ENCODE results near the gene KIF5C. TPM values are rescaled to one million over a fixed set of nuclear protein-coding genes. Genes with fewer than 3 reads are reported as not detected.

The KIF5C gene
- total RNA-seq, 1 experiment from 2014 or later, result 0.21 TPM

DNA sequence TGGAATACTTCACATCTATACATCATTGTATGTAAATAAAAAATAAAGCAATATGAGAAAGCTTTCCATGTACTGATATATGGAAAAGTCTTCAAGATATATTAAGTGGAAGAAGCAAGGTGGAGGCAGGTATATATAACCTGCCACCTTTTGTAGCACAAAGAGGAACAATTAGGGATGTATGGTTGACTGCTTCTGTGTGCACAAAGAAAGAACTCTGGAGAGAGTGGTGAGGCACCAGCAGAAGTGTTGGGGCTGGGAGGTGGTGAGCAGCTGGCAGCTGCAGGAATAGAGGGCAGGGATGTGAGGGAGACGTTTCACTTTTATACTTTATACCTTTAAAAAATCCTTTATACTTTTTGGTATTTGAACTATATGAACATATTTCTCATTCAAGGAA is 26.1 kb downstream of the KIF5C start:
- BruUV-seq (replicated peaks), result no TSS peak
- POLR2A ChIA-PET, result no interaction called here
- TF ChIP-seq, protein P1, sequence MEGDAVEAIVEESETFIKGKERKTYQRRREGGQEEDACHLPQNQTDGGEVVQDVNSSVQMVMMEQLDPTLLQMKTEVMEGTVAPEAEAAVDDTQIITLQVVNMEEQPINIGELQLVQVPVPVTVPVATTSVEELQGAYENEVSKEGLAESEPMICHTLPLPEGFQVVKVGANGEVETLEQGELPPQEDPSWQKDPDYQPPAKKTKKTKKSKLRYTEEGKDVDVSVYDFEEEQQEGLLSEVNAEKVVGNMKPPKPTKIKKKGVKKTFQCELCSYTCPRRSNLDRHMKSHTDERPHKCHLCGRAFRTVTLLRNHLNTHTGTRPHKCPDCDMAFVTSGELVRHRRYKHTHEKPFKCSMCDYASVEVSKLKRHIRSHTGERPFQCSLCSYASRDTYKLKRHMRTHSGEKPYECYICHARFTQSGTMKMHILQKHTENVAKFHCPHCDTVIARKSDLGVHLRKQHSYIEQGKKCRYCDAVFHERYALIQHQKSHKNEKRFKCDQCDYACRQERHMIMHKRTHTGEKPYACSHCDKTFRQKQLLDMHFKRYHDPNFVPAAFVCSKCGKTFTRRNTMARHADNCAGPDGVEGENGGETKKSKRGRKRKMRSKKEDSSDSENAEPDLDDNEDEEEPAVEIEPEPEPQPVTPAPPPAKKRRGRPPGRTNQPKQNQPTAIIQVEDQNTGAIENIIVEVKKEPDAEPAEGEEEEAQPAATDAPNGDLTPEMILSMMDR (IDR thresholded peaks at IDR 0.05; ENCODE audit: unreplicated experiment), result no peak
- H3K36me3 Mint-ChIP-seq (ENCODE audit: insufficient read depth, unreplicated experiment), result no peaks in the 10 kb centered on the region
- H3K4me1 Mint-ChIP-seq (ENCODE audit: insufficient read depth, unreplicated experiment), result no peaks in the 10 kb centered on the region
- intact Hi-C loops (cut with micrococcal nuclease), result no loop called here
- CTCF ChIA-PET, result interaction anchor here (0.6 kb wide), 1 partner anchor 41 kb away, joined by 5 read pairs; no protein-coding TSS in a partner anchor
- peaks cover 27% of the 10 kb centered on the region for H3K27me3 Mint-ChIP-seq (ENCODE audit: insufficient read depth, unreplicated experiment)
- H3K9me3 Mint-ChIP-seq (ENCODE audit: unreplicated experiment), result no peaks in the 10 kb centered on the region
- H3K27ac Mint-ChIP-seq (ENCODE audit: low read depth, unreplicated experiment), result no peak overlapping the region
- H3K4me3 Mint-ChIP-seq (ENCODE audit: unreplicated experiment), result no peak overlapping the region
- no peak for DNase-seq (ENCODE audit: unreplicated experiment)

DNA sequence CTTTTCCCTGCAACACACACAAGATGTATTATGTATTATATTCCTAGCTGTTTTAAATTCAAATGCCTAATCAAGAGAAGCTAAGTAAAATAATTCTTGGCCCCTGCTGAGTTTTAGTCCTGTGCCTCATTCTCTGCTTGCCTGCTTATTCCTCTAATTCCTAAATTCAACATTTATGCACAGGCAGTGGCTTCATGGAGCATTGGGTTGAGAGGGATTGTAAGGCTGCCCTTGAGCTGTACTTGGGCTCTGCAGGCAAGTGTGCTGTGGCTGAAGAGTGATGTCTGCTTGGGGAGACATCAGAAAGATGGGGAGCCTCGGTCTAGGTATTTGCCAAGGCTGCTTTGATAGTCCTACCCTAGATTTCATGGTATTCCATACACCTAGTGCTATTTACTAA is 27.8 kb downstream of the KIF5C start:
- intact Hi-C loops (cut with micrococcal nuclease), result no loop called here
- H3K27me3 Mint-ChIP-seq (ENCODE audit: insufficient read depth, unreplicated experiment), result peaks cover 27% of the 10 kb centered on the region
- no peak for DNase-seq (ENCODE audit: unreplicated experiment)
- no peaks in the 10 kb centered on the region for H3K9me3 Mint-ChIP-seq (ENCODE audit: unreplicated experiment)
- TF ChIP-seq, protein P1 (IDR thresholded peaks at IDR 0.05; ENCODE audit: unreplicated experiment), result no peak
- H3K4me1 Mint-ChIP-seq (ENCODE audit: insufficient read depth, unreplicated experiment), result no peaks in the 10 kb centered on the region
- BruUV-seq (replicated peaks), result no TSS peak
- no peaks in the 10 kb centered on the region for H3K36me3 Mint-ChIP-seq (ENCODE audit: insufficient read depth, unreplicated experiment)
- no peak overlapping the region for H3K4me3 Mint-ChIP-seq (ENCODE audit: unreplicated experiment)
- H3K27ac Mint-ChIP-seq (ENCODE audit: low read depth, unreplicated experiment), result no peak overlapping the region
- POLR2A ChIA-PET, result no interaction called here
- CTCF ChIA-PET, result interaction anchor here (0.6 to 0.9 kb wide), 2 partner anchors 9 to 783 kb away, joined by 3 read pairs; no protein-coding TSS in a partner anchor

DNA sequence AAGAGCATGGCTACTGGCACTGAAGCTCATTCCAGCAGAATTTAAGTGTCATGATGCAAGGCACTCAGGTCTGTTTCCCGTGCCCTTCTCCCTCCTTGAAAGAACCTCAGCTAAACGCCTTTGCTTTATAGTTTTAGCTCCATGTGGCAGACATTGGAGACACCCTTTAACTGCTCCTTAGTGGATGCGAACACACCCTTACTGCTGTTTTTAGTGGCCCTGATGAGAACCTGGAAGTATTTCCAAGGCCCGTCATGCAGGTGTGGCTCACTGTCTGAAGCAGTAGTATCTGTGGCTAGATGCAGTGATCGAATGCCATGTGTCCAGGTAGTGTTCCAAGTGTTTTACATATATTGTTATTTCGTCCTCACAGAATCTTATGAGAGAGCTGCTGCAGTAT is 28.3 kb downstream of the KIF5C start:
- BruUV-seq (replicated peaks), result no TSS peak
- CTCF ChIA-PET, result interaction anchor here (0.6 to 0.9 kb wide), 2 partner anchors 9 to 784 kb away, joined by 3 read pairs; no protein-coding TSS in a partner anchor
- H3K4me1 Mint-ChIP-seq (ENCODE audit: insufficient read depth, unreplicated experiment), result no peaks in the 10 kb centered on the region

DNA sequence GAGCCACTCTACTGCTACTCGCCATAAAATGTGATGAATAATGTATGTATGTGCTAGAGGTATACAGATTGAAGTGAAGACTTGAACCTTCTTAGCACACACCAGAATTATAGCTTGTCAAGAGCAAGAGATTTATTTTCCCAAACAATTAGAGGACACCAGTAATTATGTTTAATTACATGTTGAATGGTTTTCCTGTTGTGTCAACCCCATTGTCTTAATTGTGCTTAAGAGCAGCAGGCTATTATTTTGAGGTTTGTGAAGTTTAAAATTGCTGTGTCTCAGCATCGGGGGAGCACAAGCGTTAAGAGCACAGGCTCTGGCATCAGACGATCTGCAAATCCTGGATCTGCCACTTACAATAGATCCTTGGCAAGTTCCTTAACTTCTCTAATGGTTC is 29.0 kb downstream of the KIF5C start:
- Mint-ChIP-seq H3K36me3 (ENCODE audit: insufficient read depth, unreplicated experiment) (no peaks in the 10 kb centered on the region), H3K27me3 (ENCODE audit: insufficient read depth, unreplicated experiment) (peaks cover 17% of the 10 kb centered on the region), H3K27ac (ENCODE audit: low read depth, unreplicated experiment) (no peak overlapping the region), H3K9me3 (ENCODE audit: unreplicated experiment) (no peaks in the 10 kb centered on the region), H3K4me3 (ENCODE audit: unreplicated experiment) (no peak overlapping the region), H3K4me1 (ENCODE audit: insufficient read depth, unreplicated experiment) (no peaks in the 10 kb centered on the region)
- POLR2A ChIA-PET, result interaction anchor here (0.5 kb wide), 1 partner anchor 10 kb away, joined by 4 read pairs; no protein-coding TSS in a partner anchor
- intact Hi-C loops (cut with micrococcal nuclease), result no loop called here
- no TSS peak for BruUV-seq (replicated peaks)
- CTCF ChIA-PET, result no interaction called here
- TF ChIP-seq, protein P1 (IDR thresholded peaks at IDR 0.05; ENCODE audit: unreplicated experiment), result no peak
- no peak for DNase-seq (ENCODE audit: unreplicated experiment)

More for the DNA sequence above, 28.3 kb downstream of the KIF5C start:
- Mint-ChIP-seq H3K4me3 (ENCODE audit: unreplicated experiment) (no peak overlapping the region), H3K27me3 (ENCODE audit: insufficient read depth, unreplicated experiment) (peaks cover 22% of the 10 kb centered on the region), H3K27ac (ENCODE audit: low read depth, unreplicated experiment) (no peak overlapping the region), H3K9me3 (ENCODE audit: unreplicated experiment) (no peaks in the 10 kb centered on the region), H3K36me3 (ENCODE audit: insufficient read depth, unreplicated experiment) (no peaks in the 10 kb centered on the region)
- intact Hi-C loops (cut with micrococcal nuclease), result no loop called here
- no peak for DNase-seq (ENCODE audit: unreplicated experiment)
- TF ChIP-seq, protein P1 (IDR thresholded peaks at IDR 0.05; ENCODE audit: unreplicated experiment), result no peak
- POLR2A ChIA-PET, result no interaction called here

Data from MCF 10A (cell line).